ENCODE results near the gene PTP4A1. TPM values are rescaled to one million over a fixed set of nuclear protein-coding genes. Genes with fewer than 3 reads are reported as not detected.
A peak's percentile ranks its signal among the peaks of the same experiment; 100 is the strongest.
"Not testable (repeated sequence)": the region's sequence is repeated elsewhere in the genome, so short reads cannot be mapped to it uniquely, and the experiment has no call there.

The PTP4A1 gene
- 10.7 and 12.5 TPM in 2 replicates for polyA plus RNA-seq (2012; rRNA removed)
- polyA plus RNA-seq (2012; cell fraction: cytosol; rRNA removed), result 46.2 and 57.3 TPM in 2 replicates
- polyA plus RNA-seq (2012; cell fraction: nucleus; rRNA removed), result 1.4 and 13.6 TPM in 2 replicates

GRCh38 chr6:63572044-63572746 is at the start of gene PTP4A1, which contains the start of gene LOC128125822:
Gene PTP4A1, plus strand, starts transcription at chr6:63572480. Its CDS starts 4,401 bp downstream, at chr6:63576881.
Gene LOC128125822, plus strand, starts transcription at chr6:63572480.
- H3K9me3 ChIP-seq, result no peaks in the 10 kb centered on the region
- H3K36me3 ChIP-seq (replicated peaks in 1 of 2; ENCODE audit: control insufficient read depth in 1 of 2, insufficient read depth in 2 of 2, low read length in 1 of 2), result peaks cover 10 to 13% of the 10 kb centered on the region in 2 experiments
- CTCF ChIA-PET, result no interaction called here
- H3F3A ChIP-seq (replicated peaks; ENCODE audit: insufficient read depth), result peaks cover 5% of the 10 kb centered on the region
- peaks cover 0 to 5% of the 10 kb centered on the region in 2 experiments; a peak in 3 of 4 replicates for H3K4me1 ChIP-seq (ENCODE audit: control insufficient read depth in 1 of 2, insufficient read depth in 2 of 2, low read depth in 1 of 2, low read length in 1 of 2)
- H3K9me2 ChIP-seq, result no peaks in the 10 kb centered on the region
- TF ChIP-seq POLR2AphosphoS5 (IDR thresholded peaks at IDR 0.05; ENCODE audit: low read depth, low read length) (peak; percentile 84), TCF12 (IDR thresholded peaks at IDR 0.05) (no peak), PBX3 (IDR thresholded peaks at IDR 0.05) (peak; percentile 62), GATA2 (CRISPR knock-in tag; IDR thresholded peaks at IDR 0.05) (no peak), RXRA (IDR thresholded peaks at IDR 0.05; ENCODE audit: borderline replicate concordance, low read depth) (no peak), MXI1 (IDR thresholded peaks at IDR 0.05; ENCODE audit: low read depth, low read length) (peak; percentile 73; the same call in 1 of the 2 replicates), EP300 (IDR thresholded peaks at IDR 0.05; ENCODE audit: borderline replicate concordance in 1 of 2, low read depth in 1 of 2, low read length in 1 of 2) (peak in 1 of 2 experiments; percentile 31; a peak in 2 of 4 replicates), TAF1 (IDR thresholded peaks at IDR 0.05; ENCODE audit: borderline replicate concordance, low read depth, low read length) (peak; percentile 89), NFIC (IDR thresholded peaks at IDR 0.05; ENCODE audit: borderline replicate concordance) (0 out of 2 replicates have a peak, but pooled peaks have one; percentile 4), SMC3 (IDR thresholded peaks at IDR 0.05; ENCODE audit: low read depth, low read length) (0 out of 2 replicates have a peak, but pooled peaks have one; percentile 2), RFX5 (IDR thresholded peaks at IDR 0.05; ENCODE audit: low read length) (peak; percentile 89)
- TF ChIP-seq, protein P1, sequence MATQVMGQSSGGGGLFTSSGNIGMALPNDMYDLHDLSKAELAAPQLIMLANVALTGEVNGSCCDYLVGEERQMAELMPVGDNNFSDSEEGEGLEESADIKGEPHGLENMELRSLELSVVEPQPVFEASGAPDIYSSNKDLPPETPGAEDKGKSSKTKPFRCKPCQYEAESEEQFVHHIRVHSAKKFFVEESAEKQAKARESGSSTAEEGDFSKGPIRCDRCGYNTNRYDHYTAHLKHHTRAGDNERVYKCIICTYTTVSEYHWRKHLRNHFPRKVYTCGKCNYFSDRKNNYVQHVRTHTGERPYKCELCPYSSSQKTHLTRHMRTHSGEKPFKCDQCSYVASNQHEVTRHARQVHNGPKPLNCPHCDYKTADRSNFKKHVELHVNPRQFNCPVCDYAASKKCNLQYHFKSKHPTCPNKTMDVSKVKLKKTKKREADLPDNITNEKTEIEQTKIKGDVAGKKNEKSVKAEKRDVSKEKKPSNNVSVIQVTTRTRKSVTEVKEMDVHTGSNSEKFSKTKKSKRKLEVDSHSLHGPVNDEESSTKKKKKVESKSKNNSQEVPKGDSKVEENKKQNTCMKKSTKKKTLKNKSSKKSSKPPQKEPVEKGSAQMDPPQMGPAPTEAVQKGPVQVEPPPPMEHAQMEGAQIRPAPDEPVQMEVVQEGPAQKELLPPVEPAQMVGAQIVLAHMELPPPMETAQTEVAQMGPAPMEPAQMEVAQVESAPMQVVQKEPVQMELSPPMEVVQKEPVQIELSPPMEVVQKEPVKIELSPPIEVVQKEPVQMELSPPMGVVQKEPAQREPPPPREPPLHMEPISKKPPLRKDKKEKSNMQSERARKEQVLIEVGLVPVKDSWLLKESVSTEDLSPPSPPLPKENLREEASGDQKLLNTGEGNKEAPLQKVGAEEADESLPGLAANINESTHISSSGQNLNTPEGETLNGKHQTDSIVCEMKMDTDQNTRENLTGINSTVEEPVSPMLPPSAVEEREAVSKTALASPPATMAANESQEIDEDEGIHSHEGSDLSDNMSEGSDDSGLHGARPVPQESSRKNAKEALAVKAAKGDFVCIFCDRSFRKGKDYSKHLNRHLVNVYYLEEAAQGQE (IDR thresholded peaks at IDR 0.05; ENCODE audit: low read depth, low read length), result no peak
- TF ChIP-seq, protein P2, sequence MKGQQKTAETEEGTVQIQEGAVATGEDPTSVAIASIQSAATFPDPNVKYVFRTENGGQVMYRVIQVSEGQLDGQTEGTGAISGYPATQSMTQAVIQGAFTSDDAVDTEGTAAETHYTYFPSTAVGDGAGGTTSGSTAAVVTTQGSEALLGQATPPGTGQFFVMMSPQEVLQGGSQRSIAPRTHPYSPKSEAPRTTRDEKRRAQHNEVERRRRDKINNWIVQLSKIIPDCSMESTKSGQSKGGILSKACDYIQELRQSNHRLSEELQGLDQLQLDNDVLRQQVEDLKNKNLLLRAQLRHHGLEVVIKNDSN (IDR thresholded peaks at IDR 0.05; ENCODE audit: borderline replicate concordance, low read depth), result 0 out of 2 replicates have a peak, but pooled peaks have one; percentile 8
- TF ChIP-seq, protein P3, sequence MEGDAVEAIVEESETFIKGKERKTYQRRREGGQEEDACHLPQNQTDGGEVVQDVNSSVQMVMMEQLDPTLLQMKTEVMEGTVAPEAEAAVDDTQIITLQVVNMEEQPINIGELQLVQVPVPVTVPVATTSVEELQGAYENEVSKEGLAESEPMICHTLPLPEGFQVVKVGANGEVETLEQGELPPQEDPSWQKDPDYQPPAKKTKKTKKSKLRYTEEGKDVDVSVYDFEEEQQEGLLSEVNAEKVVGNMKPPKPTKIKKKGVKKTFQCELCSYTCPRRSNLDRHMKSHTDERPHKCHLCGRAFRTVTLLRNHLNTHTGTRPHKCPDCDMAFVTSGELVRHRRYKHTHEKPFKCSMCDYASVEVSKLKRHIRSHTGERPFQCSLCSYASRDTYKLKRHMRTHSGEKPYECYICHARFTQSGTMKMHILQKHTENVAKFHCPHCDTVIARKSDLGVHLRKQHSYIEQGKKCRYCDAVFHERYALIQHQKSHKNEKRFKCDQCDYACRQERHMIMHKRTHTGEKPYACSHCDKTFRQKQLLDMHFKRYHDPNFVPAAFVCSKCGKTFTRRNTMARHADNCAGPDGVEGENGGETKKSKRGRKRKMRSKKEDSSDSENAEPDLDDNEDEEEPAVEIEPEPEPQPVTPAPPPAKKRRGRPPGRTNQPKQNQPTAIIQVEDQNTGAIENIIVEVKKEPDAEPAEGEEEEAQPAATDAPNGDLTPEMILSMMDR (IDR thresholded peaks at IDR 0.05), result no peak
- TF ChIP-seq, protein P4, sequence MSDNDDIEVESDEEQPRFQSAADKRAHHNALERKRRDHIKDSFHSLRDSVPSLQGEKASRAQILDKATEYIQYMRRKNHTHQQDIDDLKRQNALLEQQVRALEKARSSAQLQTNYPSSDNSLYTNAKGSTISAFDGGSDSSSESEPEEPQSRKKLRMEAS (IDR thresholded peaks at IDR 0.05; ENCODE audit: low read depth), result peak; percentile 71
- peaks cover 27% of the 10 kb centered on the region for H4K20me1 ChIP-seq (ENCODE audit: insufficient read depth)
- POLR2A ChIA-PET, result no interaction called here
- H3K27me3 ChIP-seq (ENCODE audit: insufficient read depth), result no peaks in the 10 kb centered on the region
- peak within 1 kb of the TSS; percentile 97 for H3K9ac ChIP-seq
- peak within 1 kb of the TSS; percentile 89 to 98 for H3K27ac ChIP-seq (ENCODE audit: low read depth in 2 of 2, low read length in 1 of 2)
- H3K79me2 ChIP-seq (ENCODE audit: insufficient read depth), result peaks cover 49% of the 10 kb centered on the region
- H3K4me3 ChIP-seq (ENCODE audit: low read depth in 2 of 2, low read length in 1 of 2), result peak within 1 kb of the TSS; percentile 72 to 95
- H3K4me2 ChIP-seq, result peak within 1 kb of the TSS; percentile 80
- peak within 1 kb of the TSS; percentile 90 for H2AFZ ChIP-seq (ENCODE audit: low read depth)
- DNase-seq, result peak; percentile 94
- WGBS (ENCODE audit: low lambda C conversion rate), result under 1% methylated on average over 34 of the region's 73 CpGs

- H3K4me2 ChIP-seq, POLR2A ChIA-PET: not testable (repeated sequence)
Observed at GRCh38 chr6:63522911-63523287, 49.4 kb upstream of the PTP4A1 start.

More at GRCh38 chr6:63522911-63523287, 49.4 kb upstream of the PTP4A1 start:
- H3K9ac ChIP-seq; H3K9me3 ChIP-seq; DNase-seq; H2AFZ ChIP-seq (ENCODE audit: low read depth); H3K4me1 ChIP-seq (ENCODE audit: control insufficient read depth in 1 of 2, insufficient read depth in 2 of 2, low read depth in 1 of 2, low read length in 1 of 2); H3F3A ChIP-seq (replicated peaks; ENCODE audit: insufficient read depth); H3K27ac ChIP-seq (ENCODE audit: low read depth in 2 of 2, low read length in 1 of 2); H3K79me2 ChIP-seq (ENCODE audit: insufficient read depth); H3K4me3 ChIP-seq (ENCODE audit: low read depth in 2 of 2, low read length in 1 of 2); H3K27me3 ChIP-seq (ENCODE audit: insufficient read depth); CTCF ChIA-PET; H3K9me2 ChIP-seq; H3K36me3 ChIP-seq (replicated peaks in 1 of 2; ENCODE audit: control insufficient read depth in 1 of 2, insufficient read depth in 2 of 2, low read length in 1 of 2); H4K20me1 ChIP-seq (ENCODE audit: insufficient read depth): not testable (repeated sequence)
- WGBS (ENCODE audit: low lambda C conversion rate), result 67% methylated on average over 7 of the region's 7 CpGs

All from SK-N-SH (cell line).